ENCODE data around the gene TCTN1.

DNA sequence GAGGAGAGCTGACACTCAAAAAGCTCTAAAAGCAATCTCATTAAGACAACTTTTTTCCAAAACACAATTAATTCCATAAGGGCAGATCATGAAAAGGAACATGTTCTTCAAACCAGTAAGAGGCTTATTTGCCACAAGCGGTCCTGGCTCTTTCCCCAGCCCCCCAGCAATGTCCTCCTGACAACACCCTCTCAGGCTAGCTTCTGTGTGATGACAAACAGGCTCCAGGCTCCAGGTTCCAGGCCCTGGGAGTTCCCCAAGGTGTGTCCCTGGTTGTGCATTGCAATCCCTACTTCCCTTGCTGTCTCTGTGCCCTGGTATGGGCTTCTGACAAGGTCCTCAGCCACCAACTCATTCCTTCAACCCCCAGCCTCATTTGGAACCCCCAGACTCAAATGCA, 66.1 kb downstream of the TCTN1 start:
- TF ChIP-seq, protein P1, sequence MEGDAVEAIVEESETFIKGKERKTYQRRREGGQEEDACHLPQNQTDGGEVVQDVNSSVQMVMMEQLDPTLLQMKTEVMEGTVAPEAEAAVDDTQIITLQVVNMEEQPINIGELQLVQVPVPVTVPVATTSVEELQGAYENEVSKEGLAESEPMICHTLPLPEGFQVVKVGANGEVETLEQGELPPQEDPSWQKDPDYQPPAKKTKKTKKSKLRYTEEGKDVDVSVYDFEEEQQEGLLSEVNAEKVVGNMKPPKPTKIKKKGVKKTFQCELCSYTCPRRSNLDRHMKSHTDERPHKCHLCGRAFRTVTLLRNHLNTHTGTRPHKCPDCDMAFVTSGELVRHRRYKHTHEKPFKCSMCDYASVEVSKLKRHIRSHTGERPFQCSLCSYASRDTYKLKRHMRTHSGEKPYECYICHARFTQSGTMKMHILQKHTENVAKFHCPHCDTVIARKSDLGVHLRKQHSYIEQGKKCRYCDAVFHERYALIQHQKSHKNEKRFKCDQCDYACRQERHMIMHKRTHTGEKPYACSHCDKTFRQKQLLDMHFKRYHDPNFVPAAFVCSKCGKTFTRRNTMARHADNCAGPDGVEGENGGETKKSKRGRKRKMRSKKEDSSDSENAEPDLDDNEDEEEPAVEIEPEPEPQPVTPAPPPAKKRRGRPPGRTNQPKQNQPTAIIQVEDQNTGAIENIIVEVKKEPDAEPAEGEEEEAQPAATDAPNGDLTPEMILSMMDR (IDR thresholded peaks at IDR 0.05): no peak
- TF ChIP-seq POLR2A (IDR thresholded peaks at IDR 0.05) (no peak), EP300 (IDR thresholded peaks at IDR 0.05) (no peak)

Measured in tibial nerve (tissue), 4 donors.